GM21526 (cell line): ENCODE measurements around the gene SLC31A2.

Experiments used
- ATAC-seq: cut with Tn5 transposase; IDR thresholded peaks from one replicate; pipeline ENCODE4 v1.9.1; 2021; ENCODE audit warnings: moderate library complexity; ENCODE audit not compliant: unreplicated experiment, low FRiP score

SLC31A2 gene

DNA sequence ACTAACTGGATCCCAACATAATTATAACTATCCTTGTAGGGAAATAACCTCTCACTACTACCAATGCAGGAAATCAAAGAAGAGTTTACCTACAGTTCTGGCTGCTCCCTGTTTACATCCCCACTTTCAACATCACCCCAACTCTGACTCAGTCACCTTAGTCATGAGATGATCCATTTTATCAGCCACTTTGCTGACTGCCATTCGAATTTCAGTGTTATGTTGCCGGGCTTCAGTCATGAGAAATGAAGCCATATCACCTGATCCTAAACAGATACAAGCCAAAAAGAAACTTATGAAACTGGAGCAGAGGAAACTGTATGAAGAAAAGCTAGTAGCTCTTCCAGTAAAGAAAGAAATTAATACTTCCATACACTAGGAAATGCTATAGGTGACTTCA, 33.7 kb downstream of the SLC31A2 start:
- ATAC-seq, result no peak

DNA sequence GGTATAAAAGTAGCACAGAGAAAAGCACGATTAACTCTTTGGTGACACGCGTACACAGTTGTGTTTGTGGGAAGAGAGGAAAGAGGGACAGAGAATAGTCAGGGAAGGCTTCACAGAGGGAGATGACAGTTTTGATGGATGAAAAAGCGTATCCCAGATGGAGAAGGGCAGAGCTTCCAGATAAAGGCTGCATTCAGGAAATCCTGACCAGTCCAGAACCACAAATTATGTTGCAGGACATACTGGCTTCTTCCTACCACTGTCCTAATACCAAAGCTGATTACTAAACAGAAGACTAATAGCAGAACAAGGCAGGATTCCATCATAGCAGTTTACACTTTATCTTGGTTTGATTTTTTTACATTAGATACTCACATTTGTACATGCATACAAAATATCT, 34.5 kb downstream of the SLC31A2 start:
- no peak for ATAC-seq

DNA sequence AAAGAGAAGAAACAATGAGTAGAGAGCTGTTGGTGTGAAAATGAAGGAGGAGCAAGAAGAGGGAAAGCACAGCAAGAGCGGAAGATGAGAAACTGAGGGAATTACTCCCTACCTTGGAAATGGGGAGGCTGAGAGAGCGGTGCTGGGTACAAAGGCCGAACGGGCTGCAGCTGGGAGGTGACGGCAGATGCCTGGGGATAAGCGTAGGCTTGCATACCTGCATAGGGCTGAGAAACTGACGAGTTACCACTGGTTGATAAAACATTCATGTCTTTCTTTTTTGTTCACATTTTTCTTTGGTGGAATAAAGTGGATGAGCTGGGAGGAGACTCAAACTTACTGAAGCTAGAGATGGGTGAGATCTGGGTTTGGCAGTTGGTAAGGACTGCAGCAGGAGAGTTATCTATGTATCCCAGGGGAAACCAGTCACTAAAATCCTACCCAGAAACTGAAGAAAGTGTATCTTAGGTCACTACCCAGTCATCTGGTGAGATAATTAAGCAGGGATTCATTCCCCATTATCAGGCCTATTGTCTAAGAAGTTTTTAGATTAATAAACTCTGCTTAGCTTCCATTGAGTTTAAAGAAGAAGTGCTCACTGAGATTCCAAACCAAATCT, 35.4 kb downstream of the SLC31A2 start:
- ATAC-seq, result no peak

DNA sequence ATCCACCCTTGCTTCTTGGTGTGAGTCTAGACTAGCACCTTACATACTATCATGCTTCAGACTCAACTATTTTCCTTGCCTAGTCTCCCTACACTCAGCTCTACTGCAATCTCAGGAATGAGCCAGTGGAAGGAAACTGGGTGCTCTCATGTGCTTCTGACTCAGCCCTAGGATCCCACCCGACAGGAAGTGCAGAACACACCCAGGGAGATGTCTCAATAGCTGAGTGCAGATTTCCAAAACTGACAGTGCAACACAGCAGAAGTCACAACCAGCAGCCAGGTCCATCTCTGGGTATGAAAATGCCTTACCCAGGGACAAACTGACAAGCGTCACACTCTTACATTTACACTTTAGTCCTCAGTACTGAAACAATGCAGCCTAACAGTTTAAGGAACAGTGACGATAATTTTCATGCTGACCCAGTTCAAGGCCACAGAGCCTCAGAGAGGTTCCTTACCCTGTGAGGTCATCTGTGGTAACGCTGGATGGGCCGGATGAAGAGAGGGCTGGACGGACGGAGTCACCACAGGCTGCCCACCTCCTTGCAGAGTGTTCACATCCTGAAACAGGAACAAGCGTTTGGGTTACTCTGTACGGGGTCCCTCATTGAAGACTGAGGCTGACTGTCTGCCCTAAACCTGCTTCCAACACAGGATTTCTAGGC, 37.3 kb downstream of the SLC31A2 start:
- no peak for ATAC-seq

DNA sequence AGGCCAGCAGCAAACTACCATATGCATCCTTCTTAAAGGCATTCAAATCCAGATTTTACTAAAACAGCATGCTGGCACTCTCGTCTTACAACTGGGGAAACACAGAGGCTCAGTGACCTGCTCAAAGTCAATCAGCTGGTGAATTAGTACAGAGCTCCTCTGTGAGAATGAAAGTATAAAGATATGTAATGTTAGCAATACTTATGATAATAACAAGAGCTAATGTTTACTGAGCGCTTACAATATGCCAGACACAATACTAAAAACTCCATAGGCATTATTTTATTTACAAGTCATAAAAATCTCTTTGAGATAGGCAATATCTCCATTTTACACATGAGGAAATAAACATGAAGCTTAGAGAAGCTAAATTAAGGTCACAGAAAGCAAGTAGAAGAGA, 41.6 kb downstream of the SLC31A2 start:
- ATAC-seq, result no peak

DNA sequence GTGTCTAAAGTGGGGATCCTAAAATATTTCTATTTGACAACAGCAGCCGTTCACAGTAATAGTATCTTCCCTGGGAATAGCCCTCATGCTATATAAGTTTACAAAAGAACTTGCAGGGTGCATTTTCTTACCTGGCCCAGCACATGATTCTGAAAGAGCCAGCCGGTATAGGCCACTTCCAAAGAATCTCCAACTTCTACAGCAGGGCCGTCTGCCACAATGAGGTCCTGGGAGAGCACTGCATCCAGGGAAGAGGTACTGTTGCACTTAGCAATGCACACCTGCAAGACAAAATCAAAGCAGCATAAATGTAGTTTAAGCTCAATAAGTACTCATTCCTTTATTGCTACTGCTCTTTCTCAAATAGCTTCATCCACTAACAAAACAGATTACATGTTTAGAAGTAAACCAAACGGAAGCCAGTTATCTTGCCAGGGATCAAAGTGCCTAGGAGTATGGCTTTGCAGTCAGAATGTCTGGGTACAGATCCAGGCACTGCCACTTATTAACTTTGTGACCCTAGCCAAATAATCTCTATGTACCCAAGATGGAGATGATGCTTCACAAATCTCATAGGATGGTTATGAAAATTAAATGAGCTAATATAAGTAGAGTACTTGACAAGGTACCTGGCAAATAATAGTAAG, 49.0 kb downstream of the SLC31A2 start:
- ATAC-seq, result no peak

DNA sequence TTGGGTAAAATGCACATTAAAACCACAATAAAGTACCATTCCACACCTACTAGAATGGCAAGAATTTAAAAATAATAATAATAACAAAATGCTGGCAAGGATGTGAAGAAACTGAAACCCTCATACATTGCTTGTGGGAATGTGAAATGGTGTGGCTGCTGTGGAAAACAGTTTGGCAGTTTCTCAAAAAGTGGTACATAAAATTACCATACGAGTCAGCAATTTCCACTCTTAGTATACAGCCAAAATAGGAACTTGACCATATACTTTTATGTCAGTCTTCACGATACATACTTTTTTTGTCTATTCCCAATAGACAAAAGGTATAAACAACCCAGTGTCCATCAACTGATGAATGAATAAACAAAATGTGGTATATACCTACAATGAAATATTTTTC, 54.6 kb downstream of the SLC31A2 start:
- ATAC-seq, result no peak

DNA sequence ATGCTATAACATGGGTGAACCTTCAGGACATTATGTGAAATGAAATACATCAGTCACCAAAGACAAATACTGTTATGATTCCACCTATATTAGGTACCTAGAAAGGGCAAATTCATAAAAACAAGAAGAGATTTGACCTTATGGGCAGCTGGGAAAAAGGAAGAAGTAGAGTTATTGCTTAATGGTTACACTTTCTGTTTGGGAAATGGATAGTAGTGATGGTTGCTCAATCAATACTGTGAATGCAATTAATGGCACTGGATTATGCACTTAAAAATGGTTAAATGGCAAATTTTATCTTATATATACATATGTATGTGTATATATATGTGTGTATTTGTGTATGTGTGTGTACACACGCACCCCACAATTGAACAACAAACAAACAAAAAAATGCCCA, 55.1 kb downstream of the SLC31A2 start:
- no peak for ATAC-seq

DNA sequence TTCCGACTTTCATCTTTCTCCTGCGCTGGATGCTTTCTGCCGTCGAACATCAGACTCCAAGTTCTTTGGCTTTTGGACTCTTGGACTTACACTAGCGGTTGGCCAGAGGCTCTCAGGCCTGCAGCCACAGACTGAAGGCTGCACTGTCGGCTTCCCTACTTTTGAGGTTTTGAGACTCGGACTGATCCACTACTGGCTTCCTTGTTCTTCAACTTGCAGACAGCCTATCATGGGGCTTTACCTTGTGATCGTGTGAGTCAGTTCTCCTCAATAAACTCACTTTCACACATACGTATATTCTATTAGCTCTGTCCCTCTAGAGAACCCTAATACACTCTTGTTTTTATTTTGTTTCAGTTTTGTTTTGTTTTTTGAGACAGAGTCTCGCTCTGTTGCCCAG, 60.0 kb downstream of the SLC31A2 start:
- no peak for ATAC-seq
